Activated naive CD8-positive, alpha-beta T cell treated with anti-CD3 and anti-CD28 coated beads for 36 hours (primary cell): ENCODE data around the gene ZNF273. TPM values are rescaled to one million over a fixed set of nuclear protein-coding genes. Genes with fewer than 3 reads are reported as not detected.
"Not testable (repeated sequence)": the region's sequence is repeated elsewhere in the genome, so short reads cannot be mapped to it uniquely, and the experiment has no call there.

Experiments
- DNase-seq: peaks from one replicate; pipeline ENCODE4 v3.0.0; 2021
- H3K27ac Mint-ChIP-seq: one replicate; pipeline ENCODE4 v1.8.0; 2022; ENCODE audit warnings: mild to moderate bottlenecking, moderate library complexity, mixed read lengths
- H3K27me3 Mint-ChIP-seq: one replicate; pipeline ENCODE4 v1.8.0; 2022; ENCODE audit warnings: mild to moderate bottlenecking, mixed read lengths
- H3K36me3 Mint-ChIP-seq: one replicate; pipeline ENCODE4 v1.8.0; 2021; ENCODE audit warnings: mild to moderate bottlenecking, mixed read lengths
- H3K4me1 Mint-ChIP-seq: one replicate; pipeline ENCODE4 v1.8.0; 2021; ENCODE audit warnings: mixed read lengths
- H3K4me3 Mint-ChIP-seq: one replicate; pipeline ENCODE4 v1.8.0; 2022; ENCODE audit warnings: mild to moderate bottlenecking, moderate library complexity, mixed read lengths
- H3K9me3 Mint-ChIP-seq: one replicate; pipeline ENCODE4 v1.8.0; 2022; ENCODE audit warnings: mixed read lengths
- total RNA-seq, 2 experiments: library from RNA; stranded (reverse); gene quantifications; one replicate each; pipeline ENCODE4 v1.2.3, GENCODE V29; 2021

The ZNF273 gene
- total RNA-seq, 2 experiments from 2014 or later, result 9.8 to 10.2 TPM

DNA sequence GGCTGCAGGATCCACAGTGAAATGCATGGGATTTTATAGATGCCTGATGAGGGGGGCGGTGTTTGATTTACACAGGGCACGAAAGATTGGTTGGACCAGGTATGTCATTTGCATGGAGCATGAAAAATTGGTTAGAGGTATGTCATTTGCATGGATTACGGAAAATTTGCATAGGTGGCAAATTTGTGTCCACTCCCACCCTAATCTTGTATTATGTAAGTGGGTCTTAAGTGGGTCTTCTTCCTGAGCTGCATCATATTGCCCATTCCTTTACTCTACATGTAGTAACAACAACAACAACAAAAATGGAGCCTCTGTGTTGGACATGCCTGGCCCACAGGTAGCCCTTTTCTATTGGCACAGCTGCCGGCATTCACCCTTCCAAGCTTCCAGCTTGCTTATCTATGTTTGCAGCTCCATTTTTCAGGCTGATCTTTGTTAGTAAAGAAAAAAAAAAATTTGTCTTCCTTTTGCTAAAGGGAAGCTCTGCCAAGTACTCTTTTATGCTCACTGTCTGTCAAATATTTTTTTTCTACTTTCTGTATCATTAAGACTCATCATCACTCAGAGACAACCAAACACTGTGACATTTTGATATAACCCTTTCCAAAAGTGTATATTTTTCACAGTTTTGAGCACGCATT, 10.3 kb upstream of the ZNF273 start:
- peaks cover 45% of the 10 kb centered on the region for H3K27me3 Mint-ChIP-seq
- no peak overlapping the region for H3K4me3 Mint-ChIP-seq
- H3K36me3 Mint-ChIP-seq, result no peaks in the 10 kb centered on the region
- H3K4me1 Mint-ChIP-seq, result peaks cover 10% of the 10 kb centered on the region
- no peaks in the 10 kb centered on the region for H3K9me3 Mint-ChIP-seq
- H3K27ac Mint-ChIP-seq, result no peak overlapping the region
- DNase-seq, result no peak

GRCh38 chr7:64893401-64893800, 9.7 kb upstream of the ZNF273 start:
- Mint-ChIP-seq H3K27ac (no peak overlapping the region), H3K27me3 (peaks cover 39% of the 10 kb centered on the region), H3K36me3 (no peaks in the 10 kb centered on the region), H3K4me1 (peaks cover 4% of the 10 kb centered on the region), H3K9me3 (no peaks in the 10 kb centered on the region), H3K4me3 (no peak overlapping the region)
- no peak for DNase-seq

DNA sequence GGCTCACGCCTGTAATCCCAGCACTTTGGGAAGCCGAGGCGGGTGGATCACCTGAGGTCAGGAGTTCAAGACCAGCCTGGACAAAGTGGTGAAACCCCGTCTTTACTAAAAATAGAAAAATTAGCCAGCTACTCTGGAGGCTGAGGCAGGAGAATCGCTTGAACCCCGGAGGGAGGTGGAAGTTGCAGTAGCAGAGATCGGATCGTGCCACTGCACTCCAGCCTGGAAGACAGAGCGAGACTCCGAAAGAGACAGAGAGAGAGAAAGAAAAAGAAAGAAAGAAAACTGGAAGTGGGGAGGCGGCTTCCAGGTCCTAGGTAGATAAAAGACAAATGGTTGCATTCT, 640 bp upstream of the ZNF273 start:
- Mint-ChIP-seq H3K36me3 (peaks cover 24% of the 10 kb centered on the region), H3K4me1 (peaks cover 31% of the 10 kb centered on the region), H3K27ac (peak overlapping the region; percentile 80), H3K4me3 (peak overlapping the region; percentile 98)
- not testable (repeated sequence) for H3K27me3 Mint-ChIP-seq, DNase-seq, H3K9me3 Mint-ChIP-seq

DNA sequence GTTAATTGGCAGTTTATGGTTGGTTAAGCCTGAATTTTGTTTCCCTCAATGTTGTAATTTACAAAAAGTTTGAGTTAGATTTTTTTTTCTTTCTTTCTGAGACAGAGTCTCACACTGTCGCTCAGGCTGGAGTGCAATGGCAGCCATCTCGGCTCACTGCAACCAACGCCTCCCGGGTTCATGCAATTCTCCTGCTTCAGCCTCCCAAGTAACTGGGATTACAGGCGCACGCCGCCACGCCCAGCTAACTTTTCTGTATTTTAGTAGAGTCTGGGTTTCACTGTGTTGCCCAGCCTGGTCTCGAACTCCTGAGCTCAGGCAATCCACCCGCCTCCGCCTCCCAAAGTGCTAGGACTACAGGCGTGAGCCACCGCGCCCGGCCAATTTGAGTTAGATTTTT, 935 bp downstream of the ZNF273 start:
- Mint-ChIP-seq H3K4me1 (peaks cover 41% of the 10 kb centered on the region), H3K27me3 (no peaks in the 10 kb centered on the region), H3K27ac (no peak overlapping the region), H3K36me3 (peaks cover 27% of the 10 kb centered on the region), H3K9me3 (peaks cover 2% of the 10 kb centered on the region), H3K4me3 (peak overlapping the region; percentile 98)
- DNase-seq, result no peak

GRCh38 chr7:64905133-64905532, 2.1 kb downstream of the ZNF273 start:
- Mint-ChIP-seq H3K36me3 (peaks cover 36% of the 10 kb centered on the region), H3K4me1 (peaks cover 45% of the 10 kb centered on the region), H3K4me3 (no peak overlapping the region), H3K9me3 (peaks cover 2% of the 10 kb centered on the region), H3K27ac (no peak overlapping the region), H3K27me3 (no peaks in the 10 kb centered on the region)
- DNase-seq, result no peak

DNA sequence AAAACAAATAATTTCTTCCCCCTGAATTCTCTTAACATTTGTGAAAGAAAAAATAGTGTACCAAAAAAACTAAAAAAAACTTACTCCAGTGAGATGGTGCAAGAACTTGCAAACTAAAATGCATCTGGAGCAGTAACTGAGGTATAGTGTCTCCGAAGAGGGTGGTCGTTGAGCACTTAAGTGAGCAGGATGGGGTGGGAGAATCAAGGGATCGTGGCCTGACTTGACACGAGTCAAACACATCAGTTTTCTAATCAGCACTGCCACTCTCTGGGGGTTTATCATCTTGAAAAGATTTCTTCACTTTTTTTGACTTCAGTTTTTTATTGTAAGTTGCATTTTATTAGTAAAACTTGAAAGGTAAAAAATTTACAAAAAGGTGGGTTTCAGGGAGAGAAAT, 2.5 kb downstream of the ZNF273 start:
- Mint-ChIP-seq H3K4me3 (peak overlapping the region; percentile 29), H3K9me3 (peaks cover 2% of the 10 kb centered on the region), H3K27me3 (no peaks in the 10 kb centered on the region), H3K4me1 (peaks cover 47% of the 10 kb centered on the region), H3K27ac (no peak overlapping the region), H3K36me3 (peaks cover 38% of the 10 kb centered on the region)
- no peak for DNase-seq

DNA sequence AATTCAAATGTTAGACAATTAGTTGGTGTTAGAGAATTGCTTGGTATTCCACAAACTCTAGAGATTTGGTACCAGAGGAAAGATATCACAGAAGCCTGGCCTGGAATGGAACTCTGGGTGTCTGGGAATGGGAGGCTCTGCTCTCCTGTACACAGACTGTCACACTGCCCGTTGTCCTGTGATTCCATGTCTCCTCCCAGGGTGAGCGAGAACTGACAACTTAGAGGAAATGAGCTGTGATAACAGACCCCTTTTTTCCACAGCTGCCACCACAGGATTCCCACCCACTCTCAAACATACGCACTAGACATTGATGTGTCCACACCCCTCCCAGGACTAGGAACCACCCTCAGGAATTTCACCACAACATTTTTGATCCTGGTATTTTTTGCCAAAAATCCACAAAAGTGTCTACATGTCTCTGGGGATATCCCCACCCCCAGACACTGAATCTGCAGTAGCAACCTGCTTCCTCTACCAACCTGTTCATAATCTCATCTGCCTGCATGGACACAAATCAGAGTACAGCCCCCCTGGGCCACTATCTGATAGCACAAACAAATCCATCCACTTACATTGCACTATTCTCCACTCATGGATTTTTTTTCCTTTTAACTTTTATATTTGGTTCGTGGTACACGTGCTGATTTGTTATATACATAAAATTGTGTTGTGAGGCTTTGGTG, 4.7 kb downstream of the ZNF273 start:
- no peaks in the 10 kb centered on the region for H3K27me3 Mint-ChIP-seq
- H3K36me3 Mint-ChIP-seq, result peaks cover 49% of the 10 kb centered on the region
- peaks cover 11% of the 10 kb centered on the region for H3K9me3 Mint-ChIP-seq
- no peak overlapping the region for H3K4me3 Mint-ChIP-seq
- peaks cover 44% of the 10 kb centered on the region for H3K4me1 Mint-ChIP-seq
- DNase-seq, result no peak
- H3K27ac Mint-ChIP-seq, result no peak overlapping the region

- H3K27me3 Mint-ChIP-seq, result no peaks in the 10 kb centered on the region
- H3K27ac Mint-ChIP-seq, result no peak overlapping the region
- peaks cover 44% of the 10 kb centered on the region for H3K4me1 Mint-ChIP-seq
- H3K4me3 Mint-ChIP-seq, result no peak overlapping the region
- H3K9me3 Mint-ChIP-seq, result peaks cover 13% of the 10 kb centered on the region
- no peak for DNase-seq
- peaks cover 53% of the 10 kb centered on the region for H3K36me3 Mint-ChIP-seq
Observed at GRCh38 chr7:64908358-64908757, 5.3 kb downstream of the ZNF273 start.

- Mint-ChIP-seq H3K9me3 (peaks cover 23% of the 10 kb centered on the region), H3K27me3 (no peaks in the 10 kb centered on the region), H3K4me3 (no peak overlapping the region), H3K4me1 (peaks cover 6% of the 10 kb centered on the region), H3K27ac (no peak overlapping the region), H3K36me3 (peaks cover 65% of the 10 kb centered on the region)
- DNase-seq, result no peak
Observed at GRCh38 chr7:64914557-64914956, 11.5 kb downstream of the ZNF273 start.

- not testable (repeated sequence) for H3K4me1 Mint-ChIP-seq, H3K27ac Mint-ChIP-seq, H3K27me3 Mint-ChIP-seq, H3K4me3 Mint-ChIP-seq, DNase-seq
- H3K9me3 Mint-ChIP-seq, result peaks cover 28% of the 10 kb centered on the region
- H3K36me3 Mint-ChIP-seq, result peaks cover 66% of the 10 kb centered on the region
Observed at GRCh38 chr7:64915301-64915700, 12.2 kb downstream of the ZNF273 start.

GRCh38 chr7:64928252-64929187, 25.4 kb downstream of the ZNF273 start:
- not testable (repeated sequence) for H3K27ac Mint-ChIP-seq, H3K27me3 Mint-ChIP-seq, H3K4me3 Mint-ChIP-seq, DNase-seq, H3K4me1 Mint-ChIP-seq
- Mint-ChIP-seq H3K9me3 (peaks cover 46% of the 10 kb centered on the region), H3K36me3 (peaks cover 69% of the 10 kb centered on the region)

DNA sequence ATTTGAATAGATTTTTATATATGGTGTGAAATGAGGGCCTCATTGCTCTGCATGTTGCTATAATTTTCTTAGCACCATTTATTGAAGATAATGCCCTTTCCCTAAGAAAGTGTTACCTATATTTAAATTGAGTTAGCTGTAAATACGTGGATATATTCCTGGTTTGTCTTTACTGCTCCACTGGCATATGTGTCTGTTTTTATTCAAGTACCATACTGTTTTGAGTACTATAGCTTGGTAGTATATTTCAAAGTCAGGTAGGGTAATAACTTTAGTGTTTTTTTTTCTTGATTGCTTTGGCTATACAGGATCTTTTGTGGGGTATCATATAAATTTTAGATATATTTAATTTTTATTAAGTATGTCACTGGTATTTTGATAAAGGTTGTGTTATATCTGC, 31.4 kb downstream of the ZNF273 start:
- no peaks in the 10 kb centered on the region for H3K27me3 Mint-ChIP-seq
- no peak overlapping the region for H3K27ac Mint-ChIP-seq
- no peak for DNase-seq
- H3K4me1 Mint-ChIP-seq, result no peaks in the 10 kb centered on the region
- H3K4me3 Mint-ChIP-seq, result no peak overlapping the region
- H3K9me3 Mint-ChIP-seq, result peaks cover 18% of the 10 kb centered on the region
- peaks cover 29% of the 10 kb centered on the region for H3K36me3 Mint-ChIP-seq

GRCh38 chr7:64938540-64938939, 35.5 kb downstream of the ZNF273 start:
- Mint-ChIP-seq H3K27me3 (peaks cover 3% of the 10 kb centered on the region), H3K27ac (no peak overlapping the region), H3K4me1 (no peaks in the 10 kb centered on the region)

DNA sequence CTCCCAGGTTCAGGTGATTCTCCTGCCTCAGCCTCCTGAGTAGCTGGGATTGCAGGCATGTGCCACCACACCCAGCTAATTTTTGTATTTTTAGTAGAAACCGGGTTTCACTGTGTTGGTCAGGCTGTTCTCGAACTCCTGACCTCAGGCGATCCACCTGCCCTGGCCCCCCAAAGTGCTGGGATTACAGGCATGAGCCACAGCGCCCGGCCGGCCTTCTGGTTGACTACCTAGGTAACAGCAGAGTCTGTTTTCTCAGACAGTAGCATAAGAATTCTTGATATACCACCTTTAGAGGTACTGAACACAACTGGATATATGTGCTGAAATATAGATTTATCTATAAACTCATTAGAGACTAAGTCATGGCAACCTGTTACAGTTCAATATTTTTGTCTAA, 36.9 kb downstream of the ZNF273 start:
- peaks cover 14% of the 10 kb centered on the region for H3K36me3 Mint-ChIP-seq
- not testable (repeated sequence) for H3K9me3 Mint-ChIP-seq, H3K27me3 Mint-ChIP-seq, H3K4me3 Mint-ChIP-seq, DNase-seq, H3K27ac Mint-ChIP-seq, H3K4me1 Mint-ChIP-seq

More at GRCh38 chr7:64938540-64938939, 35.5 kb downstream of the ZNF273 start:
- Mint-ChIP-seq H3K4me3 (no peak overlapping the region), H3K36me3 (peaks cover 17% of the 10 kb centered on the region), H3K9me3 (peaks cover 13% of the 10 kb centered on the region)
- DNase-seq, result no peak
